GM12873 (cell line): Measurements from ENCODE around the gene CD151.

Source experiments
- TF ChIP-seq, protein P1 (sequence below): IDR thresholded peaks from 2 replicates; pipeline ENCODE4 v1.5.1; 2012; ENCODE audit warnings: low read depth, mild to moderate bottlenecking, moderate library complexity, low read length, control low read depth; ENCODE audit not compliant: insufficient read depth; ENCODE audit errors: missing control alignments

Gene CD151

GRCh38 chr11:868394-868793 is 35.6 kb downstream of the CD151 start:
- TF ChIP-seq, protein P1, sequence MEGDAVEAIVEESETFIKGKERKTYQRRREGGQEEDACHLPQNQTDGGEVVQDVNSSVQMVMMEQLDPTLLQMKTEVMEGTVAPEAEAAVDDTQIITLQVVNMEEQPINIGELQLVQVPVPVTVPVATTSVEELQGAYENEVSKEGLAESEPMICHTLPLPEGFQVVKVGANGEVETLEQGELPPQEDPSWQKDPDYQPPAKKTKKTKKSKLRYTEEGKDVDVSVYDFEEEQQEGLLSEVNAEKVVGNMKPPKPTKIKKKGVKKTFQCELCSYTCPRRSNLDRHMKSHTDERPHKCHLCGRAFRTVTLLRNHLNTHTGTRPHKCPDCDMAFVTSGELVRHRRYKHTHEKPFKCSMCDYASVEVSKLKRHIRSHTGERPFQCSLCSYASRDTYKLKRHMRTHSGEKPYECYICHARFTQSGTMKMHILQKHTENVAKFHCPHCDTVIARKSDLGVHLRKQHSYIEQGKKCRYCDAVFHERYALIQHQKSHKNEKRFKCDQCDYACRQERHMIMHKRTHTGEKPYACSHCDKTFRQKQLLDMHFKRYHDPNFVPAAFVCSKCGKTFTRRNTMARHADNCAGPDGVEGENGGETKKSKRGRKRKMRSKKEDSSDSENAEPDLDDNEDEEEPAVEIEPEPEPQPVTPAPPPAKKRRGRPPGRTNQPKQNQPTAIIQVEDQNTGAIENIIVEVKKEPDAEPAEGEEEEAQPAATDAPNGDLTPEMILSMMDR: no peak

DNA sequence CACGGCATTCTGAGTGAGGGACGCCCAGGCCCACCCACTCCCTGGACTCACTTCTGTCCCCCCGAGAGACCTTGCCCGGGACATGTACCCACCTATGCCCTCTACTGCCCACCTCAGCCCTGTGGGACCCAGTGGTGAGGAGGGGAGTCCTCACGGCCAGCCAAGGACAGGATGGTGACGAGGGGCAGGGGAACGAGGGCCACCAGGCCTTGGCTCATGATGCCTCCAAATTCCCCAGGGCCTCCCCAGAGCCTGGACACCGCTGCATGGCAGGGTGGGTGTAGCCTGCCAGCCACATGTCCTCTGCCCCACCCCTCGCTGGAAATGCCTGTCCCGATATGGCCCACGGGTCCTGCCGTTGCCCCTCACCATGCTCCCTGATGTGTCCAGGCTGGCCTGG is 36.0 kb downstream of the CD151 start:
- TF ChIP-seq, protein P1: no peak

DNA sequence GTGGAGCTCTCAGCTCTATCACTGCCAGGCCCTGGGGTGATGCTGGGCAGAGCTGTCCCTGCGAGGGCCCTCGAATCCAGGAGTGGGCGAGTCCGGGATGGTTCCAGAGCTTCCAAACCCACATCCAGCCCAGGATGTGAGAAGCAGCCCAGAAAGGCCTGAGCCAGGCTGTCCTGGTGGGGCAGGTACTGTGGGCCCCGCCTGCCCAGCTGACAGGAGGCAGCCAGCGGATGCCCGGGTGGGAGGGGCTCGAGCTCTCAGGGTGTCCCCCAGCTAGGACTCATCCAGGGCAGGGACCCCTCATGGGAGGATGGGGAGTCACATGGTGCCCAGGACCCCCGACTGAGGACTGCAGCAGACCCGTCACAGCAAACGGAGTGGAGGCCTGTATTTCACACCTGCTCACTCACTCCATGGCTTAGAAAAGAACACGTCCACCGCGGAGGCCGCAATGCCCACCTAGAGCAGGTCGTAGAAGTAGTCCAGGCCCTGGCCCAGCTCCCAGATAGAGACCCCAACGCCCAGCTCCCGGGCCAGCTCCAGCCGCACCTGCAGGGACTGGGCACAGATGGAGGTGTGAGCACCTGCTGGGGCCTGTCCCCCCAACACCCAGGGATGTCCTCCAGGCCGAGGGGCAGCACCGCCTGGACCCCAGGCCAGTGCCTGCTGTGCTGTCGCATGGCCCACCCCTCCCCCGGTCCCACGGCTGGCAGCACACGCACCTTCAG is 36.8 kb downstream of the CD151 start:
- TF ChIP-seq, protein P1: no peak

- TF ChIP-seq, protein P1: no peak
Observed at GRCh38 chr11:870127-870413, 37.3 kb downstream of the CD151 start.

- TF ChIP-seq, protein P1: no peak
Observed at GRCh38 chr11:870418-870817, 37.7 kb downstream of the CD151 start.

DNA sequence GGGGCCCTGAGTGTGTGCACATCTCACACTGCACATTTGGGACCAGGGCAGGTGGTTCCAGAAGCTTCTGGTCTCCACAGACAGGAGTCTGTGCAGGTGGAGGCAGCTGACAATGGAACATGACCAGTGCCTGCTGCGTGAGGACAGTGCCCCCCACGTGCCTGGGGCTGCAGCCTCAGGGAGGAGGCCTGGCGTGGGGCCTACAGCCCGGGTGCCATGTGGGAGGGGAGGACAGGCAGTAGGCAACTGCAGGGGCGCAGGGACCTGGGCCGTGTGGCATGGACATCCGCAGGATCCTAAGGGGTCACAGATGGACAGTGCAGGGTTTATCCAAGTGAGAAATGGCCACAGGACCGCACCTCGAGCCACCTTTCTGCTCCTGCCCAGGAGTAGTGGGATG is 38.7 kb downstream of the CD151 start:
- TF ChIP-seq, protein P1: no peak

GRCh38 chr11:872799-873198 is 40.0 kb downstream of the CD151 start:
- TF ChIP-seq, protein P1: no peak
